ENCODE results near the gene RNF207.

The RNF207 gene

GRCh38 chr1:6205849-6206519 is at the start of gene RNF207:
Gene RNF207 (plus strand): TSS chr1:6206119. CDS start chr1:6206536, 417 bp downstream.
- DNase-seq: no peak

GRCh38 chr1:6157132-6157527 is 48.8 kb upstream of the RNF207 start:
- no peak for DNase-seq
- in situ Hi-C loops (cut with MboI; ENCODE audit: low pct_unique_long_range_greater_than_20kb, low sequenced_read_pairs): no loop called here

More at GRCh38 chr1:6205849-6206519, at the start of gene RNF207:
- in situ Hi-C loops (cut with MboI; ENCODE audit: low pct_unique_long_range_greater_than_20kb, low sequenced_read_pairs): no loop called here

GRCh38 chr1:6157528-6158174 is 48.3 kb upstream of the RNF207 start:
- no peak for DNase-seq
- in situ Hi-C loops (cut with MboI; ENCODE audit: low pct_unique_long_range_greater_than_20kb, low sequenced_read_pairs): no loop called here

- no peak for DNase-seq
- in situ Hi-C loops (cut with MboI; ENCODE audit: low pct_unique_long_range_greater_than_20kb, low sequenced_read_pairs): no loop called here
Measured at GRCh38 chr1:6158181-6158580, 47.7 kb upstream of the RNF207 start.

- in situ Hi-C loops (cut with MboI; ENCODE audit: low pct_unique_long_range_greater_than_20kb, low sequenced_read_pairs): no loop called here
Measured at GRCh38 chr1:6162341-6162740, 43.6 kb upstream of the RNF207 start.

GRCh38 chr1:6162773-6163172 is 43.1 kb upstream of the RNF207 start:
- in situ Hi-C loops (cut with MboI; ENCODE audit: low pct_unique_long_range_greater_than_20kb, low sequenced_read_pairs): no loop called here
- DNase-seq: no peak

More at GRCh38 chr1:6162341-6162740, 43.6 kb upstream of the RNF207 start:
- DNase-seq: no peak

- DNase-seq: no peak
- in situ Hi-C loops (cut with MboI; ENCODE audit: low pct_unique_long_range_greater_than_20kb, low sequenced_read_pairs): no loop called here
Measured at GRCh38 chr1:6163191-6163972, 42.5 kb upstream of the RNF207 start.

- in situ Hi-C loops (cut with MboI; ENCODE audit: low pct_unique_long_range_greater_than_20kb, low sequenced_read_pairs): no loop called here
- DNase-seq: no peak
Measured at GRCh38 chr1:6163973-6164617, 41.8 kb upstream of the RNF207 start.

- in situ Hi-C loops (cut with MboI; ENCODE audit: low pct_unique_long_range_greater_than_20kb, low sequenced_read_pairs): no loop called here
- no peak for DNase-seq
Measured at GRCh38 chr1:6165027-6165426, 40.9 kb upstream of the RNF207 start.

GRCh38 chr1:6165441-6165985 is 40.4 kb upstream of the RNF207 start:
- in situ Hi-C loops (cut with MboI; ENCODE audit: low pct_unique_long_range_greater_than_20kb, low sequenced_read_pairs): no loop called here
- DNase-seq: no peak

GRCh38 chr1:6166221-6166620 is 39.7 kb upstream of the RNF207 start:
- no peak for DNase-seq
- in situ Hi-C loops (cut with MboI; ENCODE audit: low pct_unique_long_range_greater_than_20kb, low sequenced_read_pairs): no loop called here

- DNase-seq: no peak
- in situ Hi-C loops (cut with MboI; ENCODE audit: low pct_unique_long_range_greater_than_20kb, low sequenced_read_pairs): no loop called here
Measured at GRCh38 chr1:6166655-6167390, 39.1 kb upstream of the RNF207 start.

- in situ Hi-C loops (cut with MboI; ENCODE audit: low pct_unique_long_range_greater_than_20kb, low sequenced_read_pairs): no loop called here
- no peak for DNase-seq
Measured at GRCh38 chr1:6167391-6168303, 38.3 kb upstream of the RNF207 start.

GRCh38 chr1:6168947-6169586 is 36.9 kb upstream of the RNF207 start:
- DNase-seq: no peak
- in situ Hi-C loops (cut with MboI; ENCODE audit: low pct_unique_long_range_greater_than_20kb, low sequenced_read_pairs): no loop called here

- no peak for DNase-seq
- in situ Hi-C loops (cut with MboI; ENCODE audit: low pct_unique_long_range_greater_than_20kb, low sequenced_read_pairs): no loop called here
Measured at GRCh38 chr1:6170116-6170741, 35.7 kb upstream of the RNF207 start.

GRCh38 chr1:6170742-6171201 is 35.1 kb upstream of the RNF207 start:
- DNase-seq: no peak
- in situ Hi-C loops (cut with MboI; ENCODE audit: low pct_unique_long_range_greater_than_20kb, low sequenced_read_pairs): no loop called here
